Panc1 (cell line): ENCODE measurements around the gene UBE2QL1. TPM values are rescaled to one million over a fixed set of nuclear protein-coding genes. Genes with fewer than 3 reads are reported as not detected.

Source experiments
- ATAC-seq: fragments of 200-7000 bp; cut with Tn5 transposase; 2 replicates; pipeline ENCODE4 v1.9.1; 2020; ENCODE audit warnings: mild to moderate bottlenecking, moderate library complexity
- BruUV-seq: library from RNA; stranded (reverse); fragments of 400-500 nt; replicated peaks from 2 replicates; lab custom pipeline; 2021; lab: Mats Ljungman, UMichigan
- CTCF ChIA-PET: fragments of 300-600 bp; sonication (Branson Sonifier 250); formaldehyde crosslinking; loops from one replicate; lab custom pipeline; 2022; ENCODE audit warnings: antibody characterized with exemption; lab: Charles Lee
- POLR2A ChIA-PET: fragments of 300-600 bp; sonication (Branson Sonifier 250); formaldehyde crosslinking; loops from one replicate; lab custom pipeline; 2022; ENCODE audit warnings: antibody characterized with exemption; lab: Charles Lee
- DNase-seq: peaks from one replicate; pipeline ENCODE4 v3.0.0-alpha.2; 2010; ENCODE audit warnings: low read depth, low spot score
- H3K27ac ChIP-seq: 2 replicates; pipeline ENCODE4 v1.5.1; 2011; ENCODE audit warnings: mild to moderate bottlenecking, low read length, inconsistent platforms
- H3K27me3 ChIP-seq: fragments of 200-500 bp; sonication (Bioruptor generic); 2 replicates; pipeline ENCODE4 v1.6.0; 2014; ENCODE audit warnings: low read length, inconsistent platforms; ENCODE audit not compliant: control insufficient read depth, insufficient read depth
- H3K36me3 ChIP-seq: fragments of 200-500 bp; sonication (Bioruptor generic); 2 replicates; pipeline ENCODE4 v1.5.1; 2014; ENCODE audit warnings: inconsistent platforms, mild to moderate bottlenecking, low read length, moderate library complexity; ENCODE audit not compliant: control insufficient read depth, insufficient read depth
- H3K4me1 ChIP-seq: 2 replicates; pipeline ENCODE4 v1.5.1; 2011; ENCODE audit warnings: inconsistent platforms, mild to moderate bottlenecking, low read length, moderate library complexity; ENCODE audit not compliant: control insufficient read depth, insufficient read depth
- H3K4me3 ChIP-seq, 2 experiments: 2 replicates each; pipeline ENCODE4 v1.5.1; 2011 to 2012; ENCODE audit warnings: low read depth in 2 of 2, low read length in 2 of 2, mild to moderate bottlenecking in 2 of 2, inconsistent platforms in 1 of 2, moderate library complexity in 1 of 2
- H3K9me3 ChIP-seq: fragments of 200-500 bp; sonication (Bioruptor generic); 2 replicates; pipeline ENCODE4 v1.5.1; 2014; ENCODE audit warnings: low read depth, mild to moderate bottlenecking, inconsistent platforms, low read length, moderate library complexity; ENCODE audit not compliant: control insufficient read depth, insufficient read depth
- POLR2AphosphoS5 ChIP-seq: IDR thresholded peaks from 2 replicates; pipeline ENCODE4 v1.6.1; 2012; ENCODE audit warnings: mild to moderate bottlenecking, low read depth, low read length, moderate library complexity
- SIN3A ChIP-seq: IDR thresholded peaks from 2 replicates; pipeline ENCODE4 v1.6.1; 2012; ENCODE audit warnings: low read depth, mild to moderate bottlenecking, low read length, moderate library complexity, borderline replicate concordance; ENCODE audit not compliant: insufficient read depth
- TCF7L2 ChIP-seq: IDR thresholded peaks from 2 replicates; pipeline ENCODE4 v1.6.1; 2011; ENCODE audit warnings: mild to moderate bottlenecking, low read depth, low read length, inconsistent platforms
- in situ Hi-C: cut with HindIII; loops from 2 replicates; pipeline ENCODE4 v1.10.0; 2016; ENCODE audit warnings: low sequenced_read_pairs, low pct_unique_long_range_greater_than_20kb
- intact Hi-C: fragments of 100-400 bp; cut with micrococcal nuclease; formaldehyde crosslinking; loops from one replicate; pipeline ENCODE4 v1.10.0; 2022; ENCODE audit not compliant: unreplicated experiment
- total RNA-seq: library from RNA; stranded (reverse); gene quantifications from one replicate; pipeline ENCODE4 v1.2.1, GENCODE V29; 2021; ENCODE audit not compliant: unreplicated experiment
- TF ChIP-seq, protein P1 (sequence below): fragments of 450-650 bp; IDR thresholded peaks from 2 replicates; pipeline ENCODE4 v1.5.1; 2017; ENCODE audit warnings: mild to moderate bottlenecking
- TF ChIP-seq, protein P2 (sequence below), 2 experiments: IDR thresholded peaks; 2 replicates each; pipeline ENCODE4 v1.6.1; 2011 to 2012; ENCODE audit warnings: low read depth in 2 of 2, control low read depth in 1 of 2, low read length in 1 of 2, mild to moderate bottlenecking in 1 of 2, moderate library complexity in 1 of 2; ENCODE audit not compliant: insufficient read depth in 1 of 2

Gene UBE2QL1
- total RNA-seq, 1 experiment from 2014 or later, result not detected

DNA sequence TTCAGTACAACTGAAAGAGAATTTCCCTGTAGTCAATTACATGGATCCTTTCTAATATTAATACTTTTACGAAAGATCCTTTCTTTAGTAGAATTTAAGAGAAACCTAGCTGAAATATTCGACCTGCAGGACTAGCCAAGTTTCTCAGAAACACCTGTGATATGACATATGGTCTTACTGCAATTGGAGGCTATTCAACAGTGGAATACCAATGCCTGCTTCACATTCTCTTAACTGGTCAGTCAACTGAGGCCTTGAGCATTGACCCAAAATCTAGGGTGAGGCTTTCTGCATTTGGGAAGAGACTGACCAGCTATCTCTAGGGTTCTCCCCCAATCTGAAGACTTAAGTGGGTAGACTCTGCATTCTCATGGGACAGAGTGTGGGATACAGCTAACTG is 12.3 kb downstream of the UBE2QL1 start:
- peaks cover 20% of the 10 kb centered on the region for H3K27me3 ChIP-seq
- H3K4me1 ChIP-seq, result no peaks in the 10 kb centered on the region
- in situ Hi-C loops, result no loop called here
- TF ChIP-seq TCF7L2 (no peak), POLR2AphosphoS5 (no peak), SIN3A (no peak)
- TF ChIP-seq, protein P1, sequence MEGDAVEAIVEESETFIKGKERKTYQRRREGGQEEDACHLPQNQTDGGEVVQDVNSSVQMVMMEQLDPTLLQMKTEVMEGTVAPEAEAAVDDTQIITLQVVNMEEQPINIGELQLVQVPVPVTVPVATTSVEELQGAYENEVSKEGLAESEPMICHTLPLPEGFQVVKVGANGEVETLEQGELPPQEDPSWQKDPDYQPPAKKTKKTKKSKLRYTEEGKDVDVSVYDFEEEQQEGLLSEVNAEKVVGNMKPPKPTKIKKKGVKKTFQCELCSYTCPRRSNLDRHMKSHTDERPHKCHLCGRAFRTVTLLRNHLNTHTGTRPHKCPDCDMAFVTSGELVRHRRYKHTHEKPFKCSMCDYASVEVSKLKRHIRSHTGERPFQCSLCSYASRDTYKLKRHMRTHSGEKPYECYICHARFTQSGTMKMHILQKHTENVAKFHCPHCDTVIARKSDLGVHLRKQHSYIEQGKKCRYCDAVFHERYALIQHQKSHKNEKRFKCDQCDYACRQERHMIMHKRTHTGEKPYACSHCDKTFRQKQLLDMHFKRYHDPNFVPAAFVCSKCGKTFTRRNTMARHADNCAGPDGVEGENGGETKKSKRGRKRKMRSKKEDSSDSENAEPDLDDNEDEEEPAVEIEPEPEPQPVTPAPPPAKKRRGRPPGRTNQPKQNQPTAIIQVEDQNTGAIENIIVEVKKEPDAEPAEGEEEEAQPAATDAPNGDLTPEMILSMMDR, result no peak
- TF ChIP-seq, protein P2, sequence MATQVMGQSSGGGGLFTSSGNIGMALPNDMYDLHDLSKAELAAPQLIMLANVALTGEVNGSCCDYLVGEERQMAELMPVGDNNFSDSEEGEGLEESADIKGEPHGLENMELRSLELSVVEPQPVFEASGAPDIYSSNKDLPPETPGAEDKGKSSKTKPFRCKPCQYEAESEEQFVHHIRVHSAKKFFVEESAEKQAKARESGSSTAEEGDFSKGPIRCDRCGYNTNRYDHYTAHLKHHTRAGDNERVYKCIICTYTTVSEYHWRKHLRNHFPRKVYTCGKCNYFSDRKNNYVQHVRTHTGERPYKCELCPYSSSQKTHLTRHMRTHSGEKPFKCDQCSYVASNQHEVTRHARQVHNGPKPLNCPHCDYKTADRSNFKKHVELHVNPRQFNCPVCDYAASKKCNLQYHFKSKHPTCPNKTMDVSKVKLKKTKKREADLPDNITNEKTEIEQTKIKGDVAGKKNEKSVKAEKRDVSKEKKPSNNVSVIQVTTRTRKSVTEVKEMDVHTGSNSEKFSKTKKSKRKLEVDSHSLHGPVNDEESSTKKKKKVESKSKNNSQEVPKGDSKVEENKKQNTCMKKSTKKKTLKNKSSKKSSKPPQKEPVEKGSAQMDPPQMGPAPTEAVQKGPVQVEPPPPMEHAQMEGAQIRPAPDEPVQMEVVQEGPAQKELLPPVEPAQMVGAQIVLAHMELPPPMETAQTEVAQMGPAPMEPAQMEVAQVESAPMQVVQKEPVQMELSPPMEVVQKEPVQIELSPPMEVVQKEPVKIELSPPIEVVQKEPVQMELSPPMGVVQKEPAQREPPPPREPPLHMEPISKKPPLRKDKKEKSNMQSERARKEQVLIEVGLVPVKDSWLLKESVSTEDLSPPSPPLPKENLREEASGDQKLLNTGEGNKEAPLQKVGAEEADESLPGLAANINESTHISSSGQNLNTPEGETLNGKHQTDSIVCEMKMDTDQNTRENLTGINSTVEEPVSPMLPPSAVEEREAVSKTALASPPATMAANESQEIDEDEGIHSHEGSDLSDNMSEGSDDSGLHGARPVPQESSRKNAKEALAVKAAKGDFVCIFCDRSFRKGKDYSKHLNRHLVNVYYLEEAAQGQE (IDR thresholded peaks at IDR 0.05; ENCODE audit: insufficient read depth in 1 of 2, low read depth in 2 of 2, low read length in 1 of 2), result no peak
- no peaks in the 10 kb centered on the region for H3K9me3 ChIP-seq
- no peak overlapping the region for H3K27ac ChIP-seq
- no peaks in the 10 kb centered on the region for H3K36me3 ChIP-seq
- no peak overlapping the region for H3K4me3 ChIP-seq
- ATAC-seq (no peak), DNase-seq (no peak)
- POLR2A ChIA-PET, result no interaction called here
- BruUV-seq, result no TSS peak
- CTCF ChIA-PET, result no interaction called here
- intact Hi-C loops, result no loop called here

DNA sequence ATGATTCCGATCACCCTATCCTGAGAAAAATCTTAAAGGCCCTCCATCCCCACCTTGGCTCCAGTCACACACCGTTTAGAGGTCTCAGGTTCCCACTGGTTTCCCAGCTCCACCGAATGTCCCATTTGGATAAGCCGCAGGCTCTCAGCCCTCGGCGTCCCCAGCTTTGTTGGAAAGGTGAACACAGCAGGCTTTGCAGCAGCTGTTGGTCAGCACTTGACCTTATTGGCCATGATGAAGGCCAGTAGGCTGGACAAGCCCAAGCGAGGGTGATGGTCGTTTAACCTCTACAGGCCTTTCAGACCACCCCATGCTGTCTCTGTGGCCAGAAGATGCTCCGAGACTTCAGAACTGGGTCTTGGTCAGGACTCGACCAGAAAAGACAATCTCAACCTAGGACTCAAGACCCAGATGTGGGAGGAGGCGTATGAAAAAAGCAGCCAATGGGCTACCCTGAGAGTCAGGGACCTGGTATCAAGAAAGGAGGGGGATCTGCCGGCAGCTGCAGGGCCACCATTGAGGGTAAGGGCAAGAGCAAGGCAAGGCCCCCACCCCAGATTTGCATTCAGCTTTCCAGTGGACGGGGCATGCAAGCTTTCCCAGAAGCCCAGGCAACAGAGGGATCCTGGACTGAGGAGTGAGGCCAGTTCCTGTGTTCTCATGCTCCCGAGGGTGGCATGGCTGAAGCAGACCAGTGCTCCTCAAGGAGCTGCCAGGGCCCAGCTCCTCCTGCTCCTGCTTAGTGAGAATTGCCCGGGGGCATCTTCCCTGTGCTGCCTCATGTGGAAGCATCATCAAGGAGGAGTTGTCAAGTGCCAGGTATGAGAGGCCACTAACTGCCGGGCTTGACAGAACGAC is 13.4 kb downstream of the UBE2QL1 start:
- no peak overlapping the region for H3K4me3 ChIP-seq
- H3K9me3 ChIP-seq, result no peaks in the 10 kb centered on the region
- H3K36me3 ChIP-seq, result no peaks in the 10 kb centered on the region
- ATAC-seq (no peak), DNase-seq (no peak)
- in situ Hi-C loops, result no loop called here
- no peaks in the 10 kb centered on the region for H3K4me1 ChIP-seq
- POLR2A ChIA-PET, result no interaction called here
- BruUV-seq, result no TSS peak
- intact Hi-C loops, result no loop called here
- TF ChIP-seq SIN3A (no peak), POLR2AphosphoS5 (no peak), TCF7L2 (no peak)
- TF ChIP-seq, protein P2 (IDR thresholded peaks at IDR 0.05; ENCODE audit: insufficient read depth in 1 of 2, low read depth in 2 of 2, low read length in 1 of 2), result no peak
- TF ChIP-seq, protein P1, result no peak
- no peak overlapping the region for H3K27ac ChIP-seq
- CTCF ChIA-PET, result no interaction called here
- H3K27me3 ChIP-seq, result peaks cover 20% of the 10 kb centered on the region
